ENCODE results near the gene CDCA7L. TPM values are rescaled to one million over a fixed set of nuclear protein-coding genes. Genes with fewer than 3 reads are reported as not detected.

Gene CDCA7L
- total and polyA plus RNA-seq, 2 of the 13 experiments (the other 11 are each of a cell fraction or from before 2014, with no cell fraction given): 2.7 to 4.2 TPM

DNA sequence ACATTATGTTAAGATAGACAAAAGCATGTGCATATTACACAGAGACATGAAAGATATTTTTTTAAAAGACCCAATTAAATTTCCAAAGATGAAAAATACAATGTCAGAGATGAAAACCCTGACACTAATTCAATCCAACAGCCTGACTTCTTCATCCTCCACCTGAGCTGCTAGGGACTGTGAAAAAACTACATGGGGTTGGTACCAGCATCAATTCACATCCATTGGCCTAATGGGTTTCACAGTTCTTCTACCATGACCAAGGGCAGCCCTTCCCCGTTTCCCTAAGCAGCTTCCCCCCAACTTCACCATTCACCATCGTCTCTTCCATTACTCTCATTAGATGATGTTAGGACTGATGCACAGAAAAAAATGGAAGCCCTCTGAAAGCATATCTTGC is 37.4 kb upstream of the CDCA7L start (continued):
- TF ChIP-seq ZNF317 (CRISPR knock-in tag; IDR thresholded peaks at IDR 0.05) (no peak), ZNF407 (CRISPR knock-in tag; IDR thresholded peaks at IDR 0.05; ENCODE audit: not compliant biosample characterization) (no peak)

GRCh38 chr7:21981524-21981923 is 35.8 kb upstream of the CDCA7L start:
- ATAC-seq (no peak), FAIRE-seq (no peak), DNase-seq (ENCODE audit: low spot score) (no peak)
- WGBS (ENCODE audit: low lambda C conversion rate): 0% methylated on average over 2 of the region's 2 CpGs
- Histone ChIP-seq H4K20me1 (ENCODE audit: insufficient read depth, low read length) (no peaks in the 10 kb centered on the region; the same call in 1 of the 2 replicates), H3K36me3 (replicated peaks in 1 of 2; ENCODE audit: control insufficient read depth in 1 of 2, insufficient read depth in 2 of 2, low read length in 2 of 2) (no peaks in the 10 kb centered on the region), H3K4me1 (ENCODE audit: insufficient read depth, low read length) (no peaks in the 10 kb centered on the region), H3K27me3 (ENCODE audit: control insufficient read depth in 1 of 2, insufficient read depth in 2 of 2, low read length in 2 of 2) (peaks cover 0 to 6% of the 10 kb centered on the region in 2 experiments; a peak in 1 of 5 replicates), H3K9me3 (ENCODE audit: low read length) (no peaks in the 10 kb centered on the region), H3K27ac (ENCODE audit: extremely low read length, insufficient read depth, low read length) (no peak overlapping the region), H2AFZ (ENCODE audit: low read length) (no peak overlapping the region), H3K9ac (ENCODE audit: insufficient read depth, low read depth, low read length) (no peak overlapping the region), H3K4me3 (replicated peaks in 1 of 3; ENCODE audit: insufficient read depth in 1 of 3, low read depth in 2 of 3, low read length in 3 of 3) (no peak overlapping the region), H3K79me2 (ENCODE audit: insufficient read depth, low read length) (no peaks in the 10 kb centered on the region), H3K4me2 (ENCODE audit: low read depth, low read length) (no peak overlapping the region)
- POLR2A ChIA-PET: no interaction called here
- BruUV-seq (replicated peaks): no TSS peak
- intact Hi-C loops (cut with micrococcal nuclease; ENCODE audit: unreplicated experiment) (no loop called here), in situ Hi-C loops (cut with HindIII; ENCODE audit: extremely low pct_ligation_motif_present, low pct_unique_long_range_greater_than_20kb) (no loop called here)
- CTCF ChIA-PET (ENCODE audit: low intra/inter-chr PET ratio, low total read pairs): no interaction called here
- TF ChIP-seq FOXO1 (CRISPR knock-in tag; IDR thresholded peaks at IDR 0.05) (no peak), NCOA5 (CRISPR knock-in tag; IDR thresholded peaks at IDR 0.05) (no peak), CENPBD1 (CRISPR knock-in tag; IDR thresholded peaks at IDR 0.05; ENCODE audit: borderline replicate concordance, low read depth) (no peak), SMARCE1 (IDR thresholded peaks at IDR 0.05; ENCODE audit: borderline replicate concordance) (no peak), FOXA1 (IDR thresholded peaks at IDR 0.05) (no peak), FOXA1 (CRISPR knock-in tag; IDR thresholded peaks at IDR 0.05) (no peak), CERS6 (CRISPR knock-in tag; IDR thresholded peaks at IDR 0.05) (no peak)
- TF ChIP-seq, protein P1, sequence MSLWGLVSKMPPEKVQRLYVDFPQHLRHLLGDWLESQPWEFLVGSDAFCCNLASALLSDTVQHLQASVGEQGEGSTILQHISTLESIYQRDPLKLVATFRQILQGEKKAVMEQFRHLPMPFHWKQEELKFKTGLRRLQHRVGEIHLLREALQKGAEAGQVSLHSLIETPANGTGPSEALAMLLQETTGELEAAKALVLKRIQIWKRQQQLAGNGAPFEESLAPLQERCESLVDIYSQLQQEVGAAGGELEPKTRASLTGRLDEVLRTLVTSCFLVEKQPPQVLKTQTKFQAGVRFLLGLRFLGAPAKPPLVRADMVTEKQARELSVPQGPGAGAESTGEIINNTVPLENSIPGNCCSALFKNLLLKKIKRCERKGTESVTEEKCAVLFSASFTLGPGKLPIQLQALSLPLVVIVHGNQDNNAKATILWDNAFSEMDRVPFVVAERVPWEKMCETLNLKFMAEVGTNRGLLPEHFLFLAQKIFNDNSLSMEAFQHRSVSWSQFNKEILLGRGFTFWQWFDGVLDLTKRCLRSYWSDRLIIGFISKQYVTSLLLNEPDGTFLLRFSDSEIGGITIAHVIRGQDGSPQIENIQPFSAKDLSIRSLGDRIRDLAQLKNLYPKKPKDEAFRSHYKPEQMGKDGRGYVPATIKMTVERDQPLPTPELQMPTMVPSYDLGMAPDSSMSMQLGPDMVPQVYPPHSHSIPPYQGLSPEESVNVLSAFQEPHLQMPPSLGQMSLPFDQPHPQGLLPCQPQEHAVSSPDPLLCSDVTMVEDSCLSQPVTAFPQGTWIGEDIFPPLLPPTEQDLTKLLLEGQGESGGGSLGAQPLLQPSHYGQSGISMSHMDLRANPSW (CRISPR knock-in tag; IDR thresholded peaks at IDR 0.05; ENCODE audit: borderline replicate concordance): no peak
